OCI-LY1 (cell line): ENCODE measurements around the gene NMNAT1.

Experiments
- CTCF ChIP-seq: fragments of 200-600 bp; sonication (generic), shearing (Covaris generic); IDR thresholded peaks from 2 replicates; pipeline ENCODE4 v1.5.1; 2017; ENCODE audit warnings: mild to moderate bottlenecking, antibody characterized with exemption, low read length, moderate library complexity, mixed read lengths
- EZH2 ChIP-seq: fragments of 200-600 bp; sonication (generic), shearing (Covaris generic); IDR thresholded peaks from 2 replicates; pipeline ENCODE4 v1.8.0; 2017; ENCODE audit warnings: borderline replicate concordance, mixed run types, mild to moderate bottlenecking, antibody characterized with exemption, low read length, moderate library complexity, mixed read lengths

- TF ChIP-seq CTCF (no peak), EZH2 (no peak)
These were observed 38.3 kb upstream of the NMNAT1 start for GRCh38 chr1:9905010-9905409.
